WTC11 (cell line): ENCODE results near the gene MTA1. TPM values are rescaled to one million over a fixed set of nuclear protein-coding genes. Genes with fewer than 3 reads are reported as not detected.

Experiments used
- ATAC-seq: fragments of 200-7000 bp; cut with Tn5 transposase; 2 replicates; pipeline ENCODE4 v1.10.0; 2021; ENCODE audit warnings: mild to moderate bottlenecking, moderate library complexity
- CTCF ChIA-PET: fragments of 300-600 bp; sonication (Branson Sonifier 250); formaldehyde crosslinking; loops from one replicate; lab custom pipeline; 2021; ENCODE audit warnings: antibody characterized with exemption; lab: Charles Lee
- POLR2A ChIA-PET: fragments of 350-600 bp; sonication (Branson Sonifier 250); formaldehyde crosslinking; loops from one replicate; lab custom pipeline; 2021; ENCODE audit warnings: antibody characterized with exemption; lab: Charles Lee
- DNase-seq: peaks from one replicate; pipeline ENCODE4 v3.0.0; 2021; ENCODE audit warnings: low spot score
- H3K27ac Mint-ChIP-seq: 2 replicates; pipeline ENCODE4 v1.8.0; 2021; ENCODE audit warnings: mixed read lengths
- H3K27me3 Mint-ChIP-seq: 2 replicates; pipeline ENCODE4 v1.8.0; 2021; ENCODE audit warnings: low read depth, mild to moderate bottlenecking, moderate library complexity, mixed read lengths
- H3K36me3 Mint-ChIP-seq: 2 replicates; pipeline ENCODE4 v1.8.0; 2021; ENCODE audit warnings: mixed read lengths
- H3K4me1 Mint-ChIP-seq: 2 replicates; pipeline ENCODE4 v1.8.0; 2022; ENCODE audit warnings: mixed read lengths
- H3K4me3 Mint-ChIP-seq: 2 replicates; pipeline ENCODE4 v1.8.0; 2021; ENCODE audit warnings: mild to moderate bottlenecking, moderate library complexity, mixed read lengths
- H3K9me3 Mint-ChIP-seq: 2 replicates; pipeline ENCODE4 v1.8.0; 2021; ENCODE audit warnings: mixed read lengths
- ARID4B ChIP-seq: sonication (generic); formaldehyde crosslinking; IDR thresholded peaks from 2 replicates; pipeline ENCODE4 v1.8.0; 2023; ENCODE audit warnings: missing genetic modification reagents, mild to moderate bottlenecking, borderline replicate concordance
- ATF3 ChIP-seq: sonication (generic); formaldehyde crosslinking; conservative IDR thresholded peaks from 2 replicates; pipeline ENCODE4 v1.8.1; 2022; ENCODE audit warnings: mild to moderate bottlenecking, missing genetic modification reagents
- CREM ChIP-seq: sonication (generic); formaldehyde crosslinking; IDR thresholded peaks from 2 replicates; pipeline ENCODE4 v1.8.1; 2022; ENCODE audit warnings: mild to moderate bottlenecking, missing genetic modification reagents, moderate library complexity
- E2F1 ChIP-seq: sonication (generic); formaldehyde crosslinking; IDR thresholded peaks from 2 replicates; pipeline ENCODE4 v1.8.0; 2022; ENCODE audit warnings: mild to moderate bottlenecking, missing genetic modification reagents
- E2F4 ChIP-seq: sonication (generic); formaldehyde crosslinking; IDR thresholded peaks from 2 replicates; pipeline ENCODE4 v1.8.1; 2022; ENCODE audit warnings: low read depth, mild to moderate bottlenecking, moderate library complexity, missing genetic modification reagents, borderline replicate concordance
- E2F5 ChIP-seq: sonication (generic); formaldehyde crosslinking; IDR thresholded peaks from 2 replicates; pipeline ENCODE4 v1.8.1; 2022; ENCODE audit warnings: mild to moderate bottlenecking, moderate library complexity, missing genetic modification reagents
- ELF4 ChIP-seq: sonication (generic); formaldehyde crosslinking; IDR thresholded peaks from 2 replicates; pipeline ENCODE4 v1.8.1; 2022; ENCODE audit warnings: low read depth, mild to moderate bottlenecking, moderate library complexity, missing genetic modification reagents
- ERG ChIP-seq: fragments of 250-450 bp; sonication (Bioruptor Pico); IDR thresholded peaks from 2 replicates; pipeline ENCODE4 v1.8.0; 2021; ENCODE audit warnings: mild to moderate bottlenecking
- KAT7 ChIP-seq: sonication (generic); formaldehyde crosslinking; IDR thresholded peaks from 2 replicates; pipeline ENCODE4 v1.8.1; 2023; ENCODE audit warnings: missing genetic modification reagents, mild to moderate bottlenecking, borderline replicate concordance
- NFATC4 ChIP-seq: fragments of 250-450 bp; sonication (Bioruptor Pico); IDR thresholded peaks from 2 replicates; pipeline ENCODE4 v1.9.0; 2021; ENCODE audit warnings: mild to moderate bottlenecking
- PREB ChIP-seq: sonication (generic); formaldehyde crosslinking; IDR thresholded peaks from 2 replicates; pipeline ENCODE4 v1.8.1; 2022; ENCODE audit warnings: mild to moderate bottlenecking, missing genetic modification reagents, moderate library complexity, borderline replicate concordance
- PRRX2 ChIP-seq: fragments of 250-450 bp; sonication (Bioruptor Pico); IDR thresholded peaks from 2 replicates; pipeline ENCODE4 v1.8.0; 2021; ENCODE audit warnings: mild to moderate bottlenecking
- STAT6 ChIP-seq: sonication (generic); formaldehyde crosslinking; conservative IDR thresholded peaks from 2 replicates; pipeline ENCODE4 v1.8.1; 2023; ENCODE audit warnings: mild to moderate bottlenecking, low read depth, missing genetic modification reagents, moderate library complexity
- ZNF121 ChIP-seq: sonication (generic); formaldehyde crosslinking; IDR thresholded peaks from 2 replicates; pipeline ENCODE4 v1.8.0; 2023; ENCODE audit warnings: missing genetic modification reagents
- ZNF317 ChIP-seq: sonication (generic); formaldehyde crosslinking; IDR thresholded peaks from 2 replicates; pipeline ENCODE4 v1.8.1; 2023; ENCODE audit warnings: low read depth, mild to moderate bottlenecking, moderate library complexity, missing genetic modification reagents, borderline replicate concordance
- ZNF512 ChIP-seq: sonication (generic); formaldehyde crosslinking; IDR thresholded peaks from 2 replicates; pipeline ENCODE4 v1.8.1; 2022; ENCODE audit warnings: missing genetic modification reagents, borderline replicate concordance
- total RNA-seq: library from RNA; stranded (reverse); gene quantifications from 3 replicates; pipeline ENCODE4 v1.2.3, GENCODE V29; 2021

Gene MTA1
- total RNA-seq, 1 experiment from 2014 or later = 279 TPM

- Mint-ChIP-seq H3K9me3 (no peaks in the 10 kb centered on the region), H3K4me1 (no peaks in the 10 kb centered on the region), H3K36me3 (no peaks in the 10 kb centered on the region), H3K27me3 (no peaks in the 10 kb centered on the region), H3K27ac (no peak overlapping the region), H3K4me3 (no peak overlapping the region)
- CTCF ChIA-PET = interaction anchor here (2.0 to 3.2 kb wide), 4 partner anchors 12 to 92 kb away, joined by 4 to 18 read pairs (median 8); no protein-coding TSS in a partner anchor
- ATAC-seq = no peak
- no peak for DNase-seq
- TF ChIP-seq CREM (no peak), PRRX2 (CRISPR knock-in tag) (no peak), E2F4 (CRISPR knock-in tag) (no peak), E2F5 (CRISPR knock-in tag) (no peak), STAT6 (CRISPR knock-in tag) (no peak), ZNF121 (CRISPR knock-in tag) (no peak), ARID4B (CRISPR knock-in tag) (no peak), ATF3 (no peak), PREB (no peak), ERG (CRISPR knock-in tag) (no peak), KAT7 (no peak), ELF4 (CRISPR knock-in tag) (no peak), ZNF317 (no peak), ZNF512 (CRISPR knock-in tag) (no peak), NFATC4 (CRISPR knock-in tag) (no peak), E2F1 (CRISPR knock-in tag) (no peak)
- TF ChIP-seq, all 79 proteins: peak for 0
- POLR2A ChIA-PET = no interaction called here
Measured at GRCh38 chr14:105388976-105389375, 30.7 kb upstream of the MTA1 start.
